H1 (cell line): ENCODE data around the gene IL17RA. TPM values are rescaled to one million over a fixed set of nuclear protein-coding genes. Genes with fewer than 3 reads are reported as not detected.

Source experiments
- ASH2L ChIP-seq: fragments of 200-600, 300-600 bp; sonication (generic); IDR thresholded peaks from one replicate; pipeline ENCODE4 v1.7.1; 2017; ENCODE audit warnings: low read length
- ATF2 ChIP-seq: IDR thresholded peaks from 2 replicates; pipeline ENCODE4 v1.6.1; 2012; ENCODE audit warnings: low read length, inconsistent platforms
- ATF3 ChIP-seq: IDR thresholded peaks from 2 replicates; pipeline ENCODE4 v1.6.1; 2011; ENCODE audit warnings: low read depth, mild to moderate bottlenecking, low read length; ENCODE audit not compliant: insufficient read depth
- CEBPB ChIP-seq: IDR thresholded peaks from 2 replicates; pipeline ENCODE4 v1.6.1; 2012; ENCODE audit warnings: low read depth, low read length
- CHD2 ChIP-seq: IDR thresholded peaks from 2 replicates; pipeline ENCODE4 v1.6.1; 2012; ENCODE audit warnings: low read length, improper control_type of control experiment
- EP300 ChIP-seq, 2 experiments: IDR thresholded peaks; 1 replicate in 1 of 2; 2 replicates in 1 of 2; pipeline ENCODE4 v1.6.1; 2011 to 2012; ENCODE audit warnings: low read depth in 2 of 2, low read length in 2 of 2, mild to moderate bottlenecking in 2 of 2, borderline replicate concordance in 1 of 2, inconsistent platforms in 1 of 2, moderate library complexity in 1 of 2
- EZH2 ChIP-seq: fragments of 200-600 bp; sonication (generic); IDR thresholded peaks from 2 replicates; pipeline ENCODE4 v1.7.1; 2012; ENCODE audit warnings: low read depth, mild to moderate bottlenecking, moderate library complexity, low read length, inconsistent platforms; ENCODE audit not compliant: severe bottlenecking
- GABPA ChIP-seq: IDR thresholded peaks from 2 replicates; pipeline ENCODE4 v1.6.1; 2011; ENCODE audit warnings: mild to moderate bottlenecking, low read length, moderate library complexity, borderline replicate concordance; ENCODE audit not compliant: insufficient read depth
- GTF2F1 ChIP-seq: IDR thresholded peaks from 2 replicates; pipeline ENCODE4 v1.6.1; 2012; ENCODE audit warnings: low read depth, low read length, improper control_type of control experiment, borderline replicate concordance
- HDAC2 ChIP-seq, 2 experiments: fragments of 300-600 bp in 1 of 2; sonication (generic) in 1 of 2; IDR thresholded peaks; 2 replicates each; pipeline ENCODE4 v1.6.1; 2011 to 2012; ENCODE audit warnings: low read depth in 2 of 2, low read length in 2 of 2, mild to moderate bottlenecking in 2 of 2, moderate library complexity in 2 of 2, borderline replicate concordance in 1 of 2, inconsistent platforms in 1 of 2
- HDAC6 ChIP-seq: IDR thresholded peaks from one replicate; pipeline ENCODE4 v1.7.1; 2012; ENCODE audit warnings: low read depth, mild to moderate bottlenecking, inconsistent platforms, low read length, moderate library complexity
- JUN ChIP-seq: IDR thresholded peaks from 2 replicates; pipeline ENCODE4 v1.6.1; 2011; ENCODE audit warnings: low read depth, mild to moderate bottlenecking, improper control_type of control experiment, low read length
- KDM1A ChIP-seq: fragments of 200-600, 300-600 bp; sonication (generic); IDR thresholded peaks from 2 replicates; pipeline ENCODE4 v1.7.1; 2016; ENCODE audit warnings: mild to moderate bottlenecking, low read length, borderline replicate concordance
- KDM4A ChIP-seq: IDR thresholded peaks from one replicate; pipeline ENCODE4 v1.7.1; 2012; ENCODE audit warnings: low read depth, mild to moderate bottlenecking, moderate library complexity, low read length, inconsistent platforms; ENCODE audit not compliant: severe bottlenecking
- NANOG ChIP-seq: IDR thresholded peaks from 2 replicates; pipeline ENCODE4 v1.6.1; 2011; ENCODE audit warnings: low read length, low read depth, mild to moderate bottlenecking, inconsistent platforms; ENCODE audit not compliant: insufficient read depth, poor library complexity, severe bottlenecking
- RBBP5 ChIP-seq: IDR thresholded peaks from 2 replicates; pipeline ENCODE4 v1.7.1; 2012; ENCODE audit warnings: low read depth, mild to moderate bottlenecking, inconsistent platforms, low read length, moderate library complexity, borderline replicate concordance
- SUZ12 ChIP-seq: fragments of 200-600 bp; sonication (generic); IDR thresholded peaks from 2 replicates; pipeline ENCODE4 v1.6.1; 2012; ENCODE audit warnings: mild to moderate bottlenecking, inconsistent platforms, low read length, moderate library complexity, mixed read lengths
- TAF7 ChIP-seq: optimal IDR thresholded peaks from 2 replicates; pipeline ENCODE3; 2011; ENCODE audit warnings: low read depth, mild to moderate bottlenecking, inconsistent platforms, low read length, moderate library complexity, borderline replicate concordance
- TEAD4 ChIP-seq: IDR thresholded peaks from 2 replicates; pipeline ENCODE4 v1.6.1; 2012; ENCODE audit warnings: low read depth, low read length, inconsistent platforms, mixed read lengths
- polyA plus RNA-seq, 7 experiments: library from polyadenylated mRNA; depleted of rRNA in 3 of 7; stranded (reverse) in 5 of 7; unstranded in 2 of 7; fragments of >200 nt in 5 of 7; fragments of 200-250 nt in 2 of 7; gene quantifications; 1 replicate in 5 of 7; 2 replicates in 1 of 7; 4 replicates in 1 of 7; pipeline versions ENCODE4 v1.2.1 to v1.2.3, GENCODE V29; 2011 to 2013; ENCODE audit warnings: missing spikeins in 2 of 7, mixed read lengths in 2 of 7
- total RNA-seq: library from RNA; stranded (reverse); fragmentation: NEBNext Ultra II Directional; extraction: Animal tissue kit (Norgen Biotek cat#: 25700); gene quantifications from 2 replicates; pipeline ENCODE4 v1.2.1, GENCODE V29; 2021

Gene IL17RA
- total and polyA plus RNA-seq, 2 of the 8 experiments (the other 6 are each of a cell fraction or from before 2014, with no cell fraction given), result 5.6 to 9.9 TPM

DNA sequence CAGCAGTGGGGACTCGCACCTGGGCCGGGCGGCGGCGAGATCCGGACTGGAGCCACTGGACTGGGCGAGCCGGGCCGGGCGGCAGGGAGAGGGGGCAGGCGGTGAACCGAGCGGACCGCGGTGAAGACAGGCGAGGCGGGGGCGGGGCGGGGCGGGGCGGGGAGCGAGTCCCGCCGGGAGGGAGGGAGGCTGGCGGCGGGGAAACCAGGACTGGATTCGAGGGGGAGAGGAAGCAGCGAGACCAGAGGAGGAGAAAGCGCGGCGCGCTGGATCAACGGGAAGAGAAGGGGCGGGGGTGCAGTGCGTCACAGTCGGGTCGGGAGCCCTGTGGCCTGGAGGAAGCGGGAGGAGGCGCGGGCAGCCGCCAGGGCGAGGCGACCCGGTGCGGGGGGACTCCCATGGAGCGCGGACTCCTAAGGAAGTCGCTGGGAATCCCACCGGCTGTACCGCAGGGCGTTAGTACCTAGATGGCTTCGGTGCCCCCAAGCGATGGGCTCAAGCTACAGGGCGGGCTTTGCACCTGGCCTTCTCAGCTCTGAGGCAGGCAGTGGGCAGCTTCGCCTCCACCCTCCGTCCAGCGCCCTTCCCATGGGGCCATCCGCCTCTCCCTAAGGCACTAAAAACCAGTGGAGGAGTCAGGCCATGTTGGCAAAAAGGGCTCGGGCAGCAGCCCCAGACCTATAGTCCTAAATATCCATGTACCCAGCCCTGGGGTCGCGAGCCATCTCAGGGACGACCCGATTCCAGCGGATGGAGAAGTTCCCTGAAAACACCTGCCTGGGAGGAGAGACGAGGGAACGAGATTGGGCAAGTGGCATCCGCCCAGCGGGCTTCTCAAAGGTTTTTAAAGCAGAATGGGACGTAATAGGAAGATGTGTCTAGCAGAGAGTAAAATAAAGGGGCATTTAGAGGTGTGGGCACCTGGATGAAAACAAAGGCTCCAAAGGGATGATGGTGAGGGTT is 36.7 kb downstream of the IL17RA start, which contains the start of gene TMEM121B (continued):
- TF ChIP-seq EZH2 (no peak), KDM4A (peak; percentile 57), RBBP5 (peak; percentile 32; the same call in 1 of the 2 replicates), ATF3 (no peak), ASH2L (no peak), CEBPB (no peak), SUZ12 (no peak), JUN (no peak), CHD2 (no peak), ATF2 (peak; percentile 50; the same call in 1 of the 2 replicates), TAF7 (peak; percentile 54), HDAC2 (IDR thresholded peaks at IDR 0.05; ENCODE audit: borderline replicate concordance in 1 of 2, low read depth in 2 of 2, low read length in 2 of 2) (no peak), HDAC6 (no peak), TEAD4 (no peak), NANOG (no peak), GTF2F1 (no peak), EP300 (IDR thresholded peaks at IDR 0.05; ENCODE audit: borderline replicate concordance in 1 of 2, low read depth in 2 of 2, low read length in 2 of 2) (peak in 1 of 2 experiments; percentile 55; a peak in 1 of 3 replicates), GABPA (no peak), KDM1A (no peak)
